GM18867 (cell line): ENCODE results near the gene FAM168A.

Source experiments
- ATAC-seq: cut with Tn5 transposase; IDR thresholded peaks from one replicate; pipeline ENCODE4 v1.9.1; 2021; ENCODE audit warnings: mild to moderate bottlenecking, moderate library complexity; ENCODE audit not compliant: unreplicated experiment

FAM168A gene

DNA sequence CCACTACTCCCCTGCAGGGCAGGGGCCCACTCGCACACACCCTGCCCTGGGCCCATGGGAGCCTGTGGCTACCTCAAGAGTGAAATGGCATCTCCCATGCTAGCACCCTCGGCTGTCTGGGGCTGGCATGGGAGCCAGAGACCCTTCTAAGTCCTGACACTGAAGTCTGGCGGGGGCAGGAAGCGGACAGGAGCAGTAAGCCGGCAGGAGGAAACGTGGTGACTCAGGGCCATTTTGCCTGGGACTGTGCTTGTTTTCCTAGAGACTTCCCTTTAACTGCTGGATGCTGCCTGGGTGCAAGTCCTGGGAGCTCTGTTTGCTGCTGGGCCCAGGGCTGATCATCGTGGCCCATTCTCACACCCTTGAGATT lies 204.9 kb downstream of the FAM168A start:
- no peak for ATAC-seq

DNA sequence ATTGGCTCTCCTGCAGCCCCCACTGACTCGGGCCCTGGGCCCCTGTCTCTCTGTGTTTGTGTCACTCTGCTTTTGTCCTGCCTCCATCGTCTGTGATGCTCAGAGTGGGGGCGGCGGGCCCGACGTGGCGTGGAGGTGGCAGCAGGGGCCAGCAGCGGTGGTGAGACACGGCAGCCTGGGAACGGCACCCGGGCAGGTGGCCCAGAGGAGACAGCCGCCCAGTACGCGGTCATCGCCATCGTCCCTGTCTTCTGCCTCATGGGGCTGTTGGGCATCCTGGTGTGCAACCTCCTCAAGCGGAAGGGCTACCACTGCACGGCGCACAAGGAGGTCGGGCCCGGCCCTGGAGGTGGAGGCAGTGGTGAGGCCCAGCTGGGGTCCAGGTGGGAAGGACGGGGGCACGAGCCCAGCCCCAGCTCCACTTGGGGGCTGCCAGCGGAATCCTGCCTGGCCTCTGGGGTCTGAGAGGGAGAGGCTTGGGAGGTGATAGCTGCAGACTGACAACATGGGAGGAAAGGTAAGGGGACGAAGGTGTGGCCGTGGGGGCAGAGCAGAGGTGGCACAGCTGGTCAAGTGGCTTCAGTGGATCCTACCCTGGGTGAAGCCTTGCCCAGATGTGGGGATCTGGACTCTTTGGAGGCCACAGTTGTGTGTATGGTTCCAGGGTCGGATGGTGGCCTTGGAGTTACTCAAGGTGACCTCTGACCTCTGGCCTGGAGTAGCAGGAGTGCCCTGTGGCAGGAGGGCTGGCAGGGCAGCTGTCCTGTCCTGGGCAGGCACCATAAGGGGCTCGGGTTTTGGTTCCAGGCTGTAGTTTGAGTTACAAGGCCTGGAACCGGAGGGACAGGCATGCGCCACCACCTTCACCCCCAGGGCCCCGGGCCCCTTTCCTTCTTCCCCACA lies 205.6 kb downstream of the FAM168A start:
- no peak for ATAC-seq

DNA sequence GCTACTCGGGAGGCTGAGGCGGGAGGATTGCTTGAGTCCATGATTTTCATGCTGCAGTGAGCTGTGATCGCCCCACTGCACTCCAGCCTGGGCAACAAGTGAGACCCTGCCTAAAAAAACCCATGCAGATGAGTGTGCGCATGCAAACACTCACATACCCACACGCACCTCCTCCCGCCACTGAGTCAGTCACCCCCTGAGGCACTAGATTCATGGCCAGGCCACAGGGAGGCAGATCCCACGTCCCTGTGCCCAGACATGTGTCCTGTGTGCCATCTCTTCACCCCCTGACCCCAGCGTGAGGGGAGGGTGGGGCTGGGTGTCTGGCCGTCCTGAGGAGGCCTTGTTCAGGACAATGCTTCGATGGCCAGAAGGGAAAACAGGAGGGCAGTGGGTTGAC lies 206.2 kb downstream of the FAM168A start:
- no peak for ATAC-seq

DNA sequence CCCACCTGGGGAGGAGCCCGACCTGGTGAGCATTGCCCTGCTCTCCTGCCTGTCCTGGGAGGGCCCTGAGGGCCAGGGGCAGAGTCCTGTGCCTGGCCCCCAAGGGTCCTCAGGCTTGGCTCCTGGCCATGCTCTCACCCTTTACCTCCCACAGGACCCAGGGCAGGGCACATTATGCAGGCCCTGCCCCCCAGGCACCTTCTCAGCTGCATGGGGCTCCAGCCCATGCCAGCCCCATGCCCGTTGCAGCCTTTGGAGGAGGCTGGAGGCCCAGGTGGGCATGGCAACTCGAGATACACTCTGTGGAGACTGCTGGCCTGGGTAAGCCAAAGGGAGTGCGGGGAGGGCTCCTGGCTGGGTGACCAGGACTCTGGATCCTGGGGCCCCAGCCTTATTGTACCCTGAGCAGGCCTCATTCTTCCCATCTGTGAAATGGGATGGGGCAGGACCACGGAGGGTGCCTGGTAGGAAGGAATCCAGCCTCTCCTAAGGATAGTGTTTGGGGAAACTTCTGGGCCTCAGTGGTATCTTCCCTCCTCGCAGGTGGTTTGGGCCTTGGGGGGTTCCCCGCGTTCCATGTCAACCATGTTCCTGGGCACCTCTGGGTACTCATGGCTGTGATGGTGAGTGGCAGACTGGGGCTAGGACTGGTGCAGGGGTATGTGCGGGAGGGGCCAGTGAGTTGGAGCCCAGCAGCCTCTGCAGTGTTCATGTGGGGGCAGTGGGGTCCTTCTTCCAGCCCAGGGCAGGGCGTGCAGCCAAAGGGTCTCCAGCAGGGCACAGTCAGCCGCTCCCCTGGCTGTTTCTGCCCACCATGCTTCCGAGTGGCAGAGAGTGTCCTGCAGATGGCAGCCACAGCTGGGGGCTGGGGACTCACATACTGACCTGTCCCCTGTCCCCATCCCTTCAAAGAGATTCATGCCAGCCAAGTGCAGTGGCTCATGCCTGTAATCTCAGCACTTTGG lies 207.0 kb downstream of the FAM168A start:
- no peak for ATAC-seq

DNA sequence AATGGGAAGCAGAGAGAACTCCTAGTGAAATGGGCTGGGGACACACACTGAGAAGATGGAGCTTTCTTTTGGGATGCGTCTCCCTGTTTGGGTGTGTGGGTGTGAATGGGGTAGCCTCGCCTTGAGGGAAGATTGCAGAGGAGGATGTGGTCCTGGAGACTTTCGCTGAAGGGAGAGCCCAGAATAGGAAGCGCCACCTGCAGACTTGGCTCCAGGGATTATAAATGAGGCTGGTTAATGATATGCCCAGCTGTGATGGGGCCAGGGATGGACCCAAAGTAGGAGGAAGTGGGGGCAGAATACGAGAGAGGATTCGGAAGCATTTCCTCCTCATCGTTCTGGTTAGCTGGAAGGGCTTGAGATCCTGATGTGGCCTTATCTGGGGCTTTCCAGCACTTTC lies 208.0 kb downstream of the FAM168A start:
- ATAC-seq, result no peak

DNA sequence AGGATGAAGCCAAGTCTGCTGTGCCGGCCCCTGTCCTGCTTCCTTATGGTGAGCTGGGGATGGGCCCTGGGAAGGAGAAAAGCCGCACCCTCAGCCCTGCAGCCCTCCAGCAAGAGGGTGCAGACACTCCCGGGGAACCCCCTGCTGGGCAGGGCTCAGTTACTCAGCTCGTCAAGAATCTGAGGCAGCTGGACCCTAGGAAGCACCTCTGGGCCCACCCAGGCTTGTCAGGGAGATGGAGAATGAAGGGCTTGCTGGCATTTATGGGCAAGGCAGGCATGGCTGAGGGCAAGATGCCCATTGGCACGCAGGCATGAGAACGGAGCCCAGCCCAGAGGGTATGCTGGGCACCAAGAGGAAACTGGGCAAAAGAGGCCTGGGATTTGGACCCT lies 208.8 kb downstream of the FAM168A start:
- no peak for ATAC-seq

DNA sequence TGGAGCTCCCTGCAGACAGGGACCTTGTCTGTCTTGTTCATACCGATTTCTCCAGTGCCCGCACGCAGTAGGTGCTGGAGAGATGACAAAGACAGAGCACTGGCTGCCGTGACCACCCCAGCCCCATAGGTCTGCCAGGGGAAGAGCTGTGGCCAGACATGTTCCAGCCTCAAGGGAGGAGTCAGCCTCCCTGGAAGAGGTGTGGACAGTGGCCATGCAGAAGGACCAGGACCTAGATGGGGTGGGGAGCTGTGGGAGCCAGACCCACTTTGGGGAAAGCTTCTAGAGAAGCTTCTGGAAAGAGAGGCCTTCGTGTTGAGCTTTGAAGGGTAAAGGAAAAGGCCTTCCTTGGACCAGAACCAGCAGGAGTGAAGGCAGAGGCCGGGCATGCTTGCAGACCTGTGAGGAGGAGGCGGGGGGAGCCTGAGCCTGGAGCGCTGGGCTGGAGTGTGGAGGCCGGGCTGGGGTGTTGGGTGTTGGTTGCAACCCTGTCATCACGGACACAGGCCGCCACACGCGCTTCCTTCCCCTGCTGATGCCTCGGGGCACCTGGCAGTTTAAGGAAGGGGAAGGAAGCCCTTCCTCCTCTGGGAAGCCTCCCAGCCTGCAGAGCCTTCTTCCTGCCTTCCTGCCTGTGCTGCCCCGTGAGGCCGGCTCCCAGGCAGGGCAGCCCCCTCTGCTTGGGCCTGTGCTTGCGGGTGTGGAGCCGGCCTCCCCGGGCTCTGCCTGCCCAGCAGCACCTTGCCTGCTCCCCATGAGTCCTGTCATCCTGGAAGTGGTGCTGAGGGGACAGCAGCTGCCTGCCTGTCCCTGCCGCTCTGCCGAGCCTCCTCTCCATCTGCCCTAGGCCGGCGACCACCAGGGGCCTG lies 209.4 kb downstream of the FAM168A start:
- ATAC-seq, result no peak

DNA sequence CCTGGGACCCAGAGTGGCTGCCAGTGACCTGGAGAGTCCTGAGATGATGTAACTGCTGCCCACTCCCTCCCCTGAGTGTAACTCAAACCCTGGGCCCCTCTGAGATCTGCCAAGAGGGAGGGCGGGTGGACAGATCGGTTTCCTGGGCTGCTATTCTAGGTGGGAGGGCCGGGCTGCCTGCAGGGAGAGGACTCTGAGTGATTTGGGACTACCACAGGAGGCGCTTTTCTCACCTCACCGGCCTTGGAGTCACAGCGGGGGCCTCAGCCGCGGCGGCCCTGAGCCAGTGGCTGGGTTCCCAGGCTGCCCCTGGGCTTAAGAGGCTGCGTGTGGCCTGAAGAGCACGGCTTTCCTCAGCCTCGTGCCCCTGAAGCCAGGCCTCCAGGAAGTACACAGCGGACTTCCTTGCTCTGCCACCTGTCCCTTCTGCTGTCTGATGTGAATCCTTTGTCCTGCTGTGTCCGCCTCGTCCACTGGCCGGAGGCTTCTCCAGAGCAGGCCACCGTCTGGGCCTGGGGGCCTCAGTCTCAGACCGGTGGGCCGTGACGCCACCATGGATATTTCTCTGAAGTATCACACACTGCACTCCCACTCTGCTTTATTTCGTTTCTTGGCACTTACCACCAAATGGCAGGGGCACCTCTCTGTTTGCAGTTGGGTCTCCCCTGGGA lies 210.2 kb downstream of the FAM168A start:
- no peak for ATAC-seq

DNA sequence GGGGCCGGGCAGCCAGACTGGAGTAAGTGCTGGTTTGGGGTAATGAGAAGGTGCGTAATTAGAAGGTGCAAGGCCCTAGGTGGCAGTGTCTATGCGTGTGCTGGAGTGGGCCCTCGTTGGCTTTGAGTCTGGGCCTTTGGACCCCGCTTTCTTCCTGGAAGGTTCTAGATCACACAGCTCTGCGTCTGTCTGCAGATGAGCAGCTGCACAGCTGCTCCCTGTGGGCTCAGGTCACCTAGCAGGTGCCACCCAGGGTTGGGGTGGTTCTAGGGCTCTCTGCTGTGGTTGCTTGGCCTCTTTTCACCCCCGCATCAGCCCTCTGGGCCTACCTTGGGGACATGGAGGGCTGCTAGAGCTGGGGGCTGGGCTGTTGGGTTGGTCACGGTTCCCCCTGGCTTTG lies 211.4 kb downstream of the FAM168A start:
- ATAC-seq, result no peak

DNA sequence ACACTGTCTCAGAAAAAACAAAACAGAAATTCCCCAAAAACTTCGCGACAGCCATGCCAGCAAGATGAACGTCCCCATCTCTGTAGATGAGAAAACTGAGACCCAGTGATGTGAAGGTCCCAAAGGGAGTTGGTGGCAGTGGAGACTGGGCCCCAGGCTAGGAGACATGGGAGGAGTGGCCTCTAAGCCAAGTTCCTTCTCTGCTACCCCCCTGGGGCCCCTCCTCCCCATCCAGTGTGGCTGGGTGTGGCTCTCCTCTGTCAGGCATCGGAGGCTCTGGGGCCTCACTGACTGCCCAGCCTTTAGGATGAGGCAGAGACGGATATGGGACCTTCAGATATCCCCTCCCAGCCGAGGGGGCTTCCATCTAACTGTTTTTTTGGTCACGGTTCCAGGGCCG lies 211.9 kb downstream of the FAM168A start:
- no peak for ATAC-seq

DNA sequence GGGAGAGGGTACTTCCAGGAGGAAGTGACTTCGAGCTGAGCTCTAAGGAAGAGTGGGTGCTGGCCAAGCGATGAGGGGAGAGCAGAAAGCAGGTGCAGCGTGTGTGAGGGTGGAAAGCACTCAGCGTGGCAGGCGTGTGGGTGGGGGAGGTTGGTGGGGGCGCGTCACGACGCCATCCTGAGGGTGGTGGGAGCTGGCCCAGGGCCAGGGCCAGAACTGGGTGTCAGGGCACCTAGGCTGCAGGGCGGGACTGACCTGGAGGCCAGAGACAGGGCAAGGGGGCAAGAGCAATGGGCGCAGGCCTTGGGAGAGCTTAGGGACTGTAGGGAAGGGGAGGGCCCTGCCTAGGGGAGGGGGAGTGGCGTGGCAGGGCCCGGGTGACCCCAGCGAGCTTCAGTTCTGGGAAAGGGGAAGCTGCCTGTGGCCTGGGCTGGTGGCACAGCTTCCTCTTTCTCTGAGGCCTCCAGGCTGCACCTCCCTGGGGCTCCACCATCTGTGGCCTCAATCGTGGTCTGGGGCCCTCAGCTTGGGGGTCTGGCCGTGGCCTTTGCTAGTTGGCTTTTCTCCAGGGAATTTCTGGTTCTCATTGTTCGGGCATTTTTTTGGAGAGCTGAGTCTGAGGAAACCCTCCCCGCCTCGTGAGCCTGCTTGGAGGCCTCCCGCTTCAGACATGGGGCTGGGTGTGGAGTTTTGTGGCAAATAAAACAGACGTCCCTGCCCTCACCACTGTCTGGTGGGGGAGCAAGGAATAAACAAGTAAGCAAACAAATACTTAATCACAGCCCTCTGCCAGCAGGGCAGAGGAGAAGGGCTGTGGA lies 212.8 kb downstream of the FAM168A start:
- peak; percentile 51 for ATAC-seq

DNA sequence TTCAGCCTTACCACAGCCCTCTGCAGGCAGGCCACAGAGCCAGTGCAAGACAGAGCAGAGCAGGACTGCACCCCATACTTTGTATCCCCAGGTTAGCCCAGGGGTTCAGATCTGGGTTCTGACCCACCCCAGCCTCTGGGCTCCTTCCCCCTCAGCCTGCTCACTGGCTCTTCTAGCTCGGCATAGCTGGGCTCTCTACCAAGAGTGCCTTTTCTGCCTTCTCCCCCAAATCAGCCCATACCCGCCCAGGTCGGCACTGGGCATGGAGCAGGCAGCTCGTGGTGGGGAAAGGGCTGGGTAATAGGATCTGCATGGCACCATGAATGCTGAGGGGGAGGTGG lies 213.4 kb downstream of the FAM168A start:
- ATAC-seq, result no peak

DNA sequence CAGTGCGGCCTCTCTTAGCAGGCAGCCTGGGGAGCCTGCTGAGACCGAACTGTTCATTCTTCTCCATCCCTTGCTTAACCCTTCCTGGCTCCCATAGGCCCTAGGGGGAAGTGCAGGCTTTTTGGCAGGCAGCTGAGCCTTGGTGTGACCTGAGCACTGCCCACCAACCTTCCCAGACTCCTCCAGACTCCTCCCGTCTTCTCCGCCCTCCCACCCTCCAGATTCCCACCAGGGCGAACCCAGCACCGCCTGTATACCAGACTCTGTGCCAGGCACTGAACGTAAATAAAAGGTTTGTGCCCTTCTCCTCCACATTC lies 213.8 kb downstream of the FAM168A start:
- no peak for ATAC-seq

DNA sequence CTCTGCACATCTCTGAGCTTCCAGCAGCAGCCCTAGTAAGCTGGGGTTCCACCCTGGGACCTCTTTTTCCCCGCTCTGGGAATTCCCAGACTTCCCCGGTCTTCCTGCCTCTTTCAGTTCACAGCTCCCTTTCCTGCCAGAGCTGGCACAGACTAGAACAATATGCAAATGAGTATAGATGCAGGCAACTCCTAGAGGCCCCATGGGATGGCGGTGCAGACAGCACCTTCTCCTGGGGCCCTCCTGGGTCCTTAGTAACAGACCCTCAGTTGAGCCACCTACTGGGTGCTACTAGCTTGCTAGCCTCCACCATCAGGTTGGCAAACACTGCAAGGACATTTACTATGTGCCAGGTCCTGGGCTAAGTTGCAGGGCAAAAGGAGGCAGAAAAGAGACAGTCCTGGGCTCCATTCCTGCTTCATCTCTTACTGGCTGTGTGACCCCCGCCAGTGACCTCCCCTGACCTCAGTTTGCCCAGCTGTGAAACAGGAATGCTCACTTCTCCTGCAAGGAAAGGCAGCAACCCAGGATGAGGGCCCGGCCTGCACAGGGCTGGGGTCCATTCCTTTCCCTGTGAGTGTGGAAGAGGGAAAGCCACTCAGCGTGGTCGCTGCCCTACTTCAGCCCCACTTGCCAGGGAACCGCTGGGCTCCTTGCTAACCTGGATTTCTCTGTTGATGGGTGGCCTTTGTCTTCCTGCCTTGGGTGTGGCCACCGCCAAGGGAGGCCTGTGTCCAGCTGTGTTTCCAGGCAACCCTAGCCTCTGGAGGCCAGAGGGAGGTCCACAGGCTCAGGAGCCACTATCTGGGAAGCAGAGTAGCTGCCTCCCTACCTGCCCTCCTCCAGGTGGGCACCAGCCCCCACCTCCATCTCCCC lies 214.4 kb downstream of the FAM168A start:
- ATAC-seq, result no peak

DNA sequence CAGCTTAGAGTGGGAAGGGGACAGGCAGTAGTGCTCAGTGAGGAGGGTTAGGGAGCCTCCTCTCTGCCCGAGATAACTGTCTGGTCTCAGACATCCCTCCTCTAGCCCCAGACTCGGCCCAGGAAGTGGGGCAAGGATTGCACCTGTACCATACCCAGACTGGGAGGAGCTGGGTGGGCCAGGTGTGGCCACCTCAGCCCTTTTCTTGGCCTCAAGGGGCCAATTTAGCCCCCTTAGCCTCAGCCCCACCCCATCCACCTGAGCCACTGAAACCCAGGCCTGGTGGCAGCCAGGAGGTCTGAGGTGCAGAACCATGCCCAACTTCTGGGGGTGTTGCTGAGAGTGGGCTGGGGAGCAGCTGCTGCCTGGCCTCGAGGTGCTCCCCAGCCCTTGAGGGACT lies 215.2 kb downstream of the FAM168A start:
- no peak for ATAC-seq

DNA sequence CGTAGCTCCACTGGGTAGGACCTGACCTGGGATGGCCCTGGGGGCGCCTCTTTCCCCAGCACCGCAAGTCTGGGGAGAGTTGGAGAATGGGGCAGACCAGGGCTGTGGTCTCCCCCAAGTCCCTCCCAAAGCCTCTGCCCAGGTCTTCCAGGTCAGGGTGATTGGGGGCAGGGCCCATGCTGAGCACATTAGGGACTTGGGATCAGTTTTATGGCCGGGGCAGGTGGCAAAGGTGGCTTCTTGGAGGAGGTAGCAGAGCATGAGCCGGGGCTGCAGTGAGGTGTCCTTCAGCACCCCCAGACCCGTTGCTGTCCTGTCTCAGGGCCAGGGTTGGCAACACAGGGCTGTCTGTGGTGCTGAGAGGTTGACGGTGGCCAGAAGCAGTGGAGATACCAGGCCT lies 215.7 kb downstream of the FAM168A start:
- ATAC-seq, result no peak

DNA sequence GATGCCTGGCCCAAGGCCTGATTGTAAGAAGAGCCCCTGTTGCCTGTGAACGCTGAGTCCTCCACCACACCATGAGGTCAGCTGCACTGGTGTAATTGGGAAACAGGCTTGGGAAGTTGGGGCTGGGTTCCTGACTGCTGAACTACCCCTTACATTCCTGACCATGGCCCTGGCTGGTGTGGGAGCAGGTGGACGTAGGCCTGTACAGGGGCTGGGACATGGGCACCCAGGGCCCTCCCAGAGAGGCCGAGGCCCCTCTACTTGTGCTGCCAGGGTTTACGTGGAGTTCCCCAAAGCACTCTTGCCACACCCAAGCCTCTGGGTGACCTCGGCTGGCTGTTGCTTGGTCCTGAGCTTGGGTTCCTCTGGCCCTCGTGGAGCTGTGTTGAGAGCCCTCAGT lies 216.3 kb downstream of the FAM168A start:
- ATAC-seq, result no peak

DNA sequence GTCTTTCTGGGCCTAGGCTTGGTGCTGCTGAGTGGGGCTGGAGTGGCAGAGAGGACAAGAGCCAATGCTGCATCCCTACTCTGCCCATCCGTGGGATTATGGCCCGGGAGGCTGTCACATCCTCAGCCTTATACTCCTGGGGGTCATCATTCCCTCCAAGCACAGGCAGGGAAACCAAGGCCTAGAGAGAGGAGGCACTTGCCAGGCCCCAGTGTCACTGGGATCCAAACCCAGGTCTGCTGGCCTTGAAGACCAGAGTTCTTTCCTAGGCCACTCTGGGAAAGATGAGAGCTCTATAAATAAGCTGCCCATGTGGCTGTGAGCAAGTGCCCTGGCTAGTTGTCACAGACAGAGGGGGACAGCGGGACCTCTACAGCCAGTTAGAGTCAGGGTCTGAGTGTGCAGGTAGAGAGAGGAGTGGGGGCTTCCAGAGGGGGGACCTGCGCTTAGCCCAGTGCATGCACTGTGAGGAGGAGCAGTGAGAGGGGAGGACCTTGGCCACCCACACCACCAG lies 217.0 kb downstream of the FAM168A start:
- ATAC-seq, result no peak

DNA sequence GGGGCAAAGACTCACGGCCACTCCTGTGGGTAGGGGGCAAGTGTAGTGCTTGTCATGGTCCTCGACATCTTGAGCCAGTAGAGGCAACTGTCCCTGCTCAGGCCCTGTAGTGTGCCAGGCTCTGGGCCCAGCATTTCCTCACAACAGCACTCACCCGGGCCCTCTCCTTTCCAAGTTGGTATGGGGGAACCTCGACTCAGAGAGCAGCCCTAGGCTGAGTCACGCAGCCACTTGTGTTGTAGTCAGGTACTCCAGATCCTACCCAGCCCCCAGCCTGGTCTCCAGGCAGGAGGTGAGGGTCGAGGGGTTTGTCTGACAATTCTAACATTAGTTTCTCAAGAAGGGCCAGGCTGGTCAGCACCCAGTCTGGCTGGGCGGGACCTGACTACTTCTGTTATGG lies 217.6 kb downstream of the FAM168A start:
- no peak for ATAC-seq
